ENCODE measurements around the gene C2CD2.

DNA sequence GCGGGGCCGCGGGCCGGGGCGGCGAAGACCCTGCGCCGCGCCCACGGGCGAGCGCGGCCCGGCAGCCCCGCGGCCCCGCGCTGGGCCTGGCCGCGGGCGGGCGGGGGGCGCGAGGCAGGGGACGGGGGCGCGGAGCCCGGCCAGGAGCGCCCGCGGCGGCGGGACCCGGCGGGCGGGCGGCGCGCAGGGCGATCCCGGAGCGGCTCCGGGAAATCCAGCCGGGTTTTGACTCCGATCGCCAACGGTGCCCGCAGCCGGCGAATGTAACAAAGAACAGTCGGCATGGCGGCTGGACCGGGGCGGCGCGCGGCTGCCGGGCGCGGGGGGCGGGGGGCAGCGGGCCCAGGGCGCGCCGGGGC, 75.0 kb downstream of the C2CD2 start:
- TF ChIP-seq, protein P1, sequence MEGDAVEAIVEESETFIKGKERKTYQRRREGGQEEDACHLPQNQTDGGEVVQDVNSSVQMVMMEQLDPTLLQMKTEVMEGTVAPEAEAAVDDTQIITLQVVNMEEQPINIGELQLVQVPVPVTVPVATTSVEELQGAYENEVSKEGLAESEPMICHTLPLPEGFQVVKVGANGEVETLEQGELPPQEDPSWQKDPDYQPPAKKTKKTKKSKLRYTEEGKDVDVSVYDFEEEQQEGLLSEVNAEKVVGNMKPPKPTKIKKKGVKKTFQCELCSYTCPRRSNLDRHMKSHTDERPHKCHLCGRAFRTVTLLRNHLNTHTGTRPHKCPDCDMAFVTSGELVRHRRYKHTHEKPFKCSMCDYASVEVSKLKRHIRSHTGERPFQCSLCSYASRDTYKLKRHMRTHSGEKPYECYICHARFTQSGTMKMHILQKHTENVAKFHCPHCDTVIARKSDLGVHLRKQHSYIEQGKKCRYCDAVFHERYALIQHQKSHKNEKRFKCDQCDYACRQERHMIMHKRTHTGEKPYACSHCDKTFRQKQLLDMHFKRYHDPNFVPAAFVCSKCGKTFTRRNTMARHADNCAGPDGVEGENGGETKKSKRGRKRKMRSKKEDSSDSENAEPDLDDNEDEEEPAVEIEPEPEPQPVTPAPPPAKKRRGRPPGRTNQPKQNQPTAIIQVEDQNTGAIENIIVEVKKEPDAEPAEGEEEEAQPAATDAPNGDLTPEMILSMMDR (IDR thresholded peaks at IDR 0.05; ENCODE audit: low read depth, low read length): no peak
- TF ChIP-seq EZH2phosphoT487 (IDR thresholded peaks at IDR 0.05; ENCODE audit: low read depth): no peak
